UCSD-AML1 (cell line): ENCODE results near the gene DNAAF6.

Experiments used
- DNase-seq: peaks from one replicate; lab custom pipeline; 2025; ENCODE audit not compliant: unreplicated experiment; lab: John Stamatoyannopoulos, UW

The DNAAF6 gene

GRCh38 chrX:107293056-107293455, 86.6 kb downstream of the DNAAF6 start:
- no peak for DNase-seq
